ENCODE data around the gene NCAPG.
"Not testable (repeated sequence)": the region's sequence is repeated elsewhere in the genome, so short reads cannot be mapped to it uniquely, and the experiment has no call there.

Gene NCAPG

DNA sequence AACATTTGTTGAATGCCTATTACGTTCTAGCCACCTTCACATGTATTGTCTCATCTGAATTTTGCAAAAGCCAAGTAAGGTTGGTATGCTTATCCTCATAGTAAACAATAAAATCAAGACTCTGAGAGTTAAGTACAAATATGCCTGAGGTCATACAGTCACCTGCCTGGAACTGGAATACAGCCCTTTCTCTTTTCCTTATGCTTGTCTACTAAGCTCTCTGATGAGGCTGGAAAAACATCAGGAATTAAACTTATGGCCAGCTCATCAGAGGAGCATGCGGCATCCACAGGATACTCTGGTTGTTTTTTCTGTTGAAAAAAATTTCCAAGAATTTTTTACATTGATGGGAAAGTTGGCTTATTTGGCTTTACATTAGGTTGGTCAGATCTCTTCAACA is 35.5 kb downstream of the NCAPG start:
- no peak overlapping the region for H3K4me3 ChIP-seq (replicated peaks; ENCODE audit: low read depth, low read length)
- TF ChIP-seq, protein P1, sequence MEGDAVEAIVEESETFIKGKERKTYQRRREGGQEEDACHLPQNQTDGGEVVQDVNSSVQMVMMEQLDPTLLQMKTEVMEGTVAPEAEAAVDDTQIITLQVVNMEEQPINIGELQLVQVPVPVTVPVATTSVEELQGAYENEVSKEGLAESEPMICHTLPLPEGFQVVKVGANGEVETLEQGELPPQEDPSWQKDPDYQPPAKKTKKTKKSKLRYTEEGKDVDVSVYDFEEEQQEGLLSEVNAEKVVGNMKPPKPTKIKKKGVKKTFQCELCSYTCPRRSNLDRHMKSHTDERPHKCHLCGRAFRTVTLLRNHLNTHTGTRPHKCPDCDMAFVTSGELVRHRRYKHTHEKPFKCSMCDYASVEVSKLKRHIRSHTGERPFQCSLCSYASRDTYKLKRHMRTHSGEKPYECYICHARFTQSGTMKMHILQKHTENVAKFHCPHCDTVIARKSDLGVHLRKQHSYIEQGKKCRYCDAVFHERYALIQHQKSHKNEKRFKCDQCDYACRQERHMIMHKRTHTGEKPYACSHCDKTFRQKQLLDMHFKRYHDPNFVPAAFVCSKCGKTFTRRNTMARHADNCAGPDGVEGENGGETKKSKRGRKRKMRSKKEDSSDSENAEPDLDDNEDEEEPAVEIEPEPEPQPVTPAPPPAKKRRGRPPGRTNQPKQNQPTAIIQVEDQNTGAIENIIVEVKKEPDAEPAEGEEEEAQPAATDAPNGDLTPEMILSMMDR (IDR thresholded peaks at IDR 0.05; ENCODE audit: low read depth, low read length, missing control alignments) = no peak
- no peak for DNase-seq (ENCODE audit: extremely low read depth, low read depth)

DNA sequence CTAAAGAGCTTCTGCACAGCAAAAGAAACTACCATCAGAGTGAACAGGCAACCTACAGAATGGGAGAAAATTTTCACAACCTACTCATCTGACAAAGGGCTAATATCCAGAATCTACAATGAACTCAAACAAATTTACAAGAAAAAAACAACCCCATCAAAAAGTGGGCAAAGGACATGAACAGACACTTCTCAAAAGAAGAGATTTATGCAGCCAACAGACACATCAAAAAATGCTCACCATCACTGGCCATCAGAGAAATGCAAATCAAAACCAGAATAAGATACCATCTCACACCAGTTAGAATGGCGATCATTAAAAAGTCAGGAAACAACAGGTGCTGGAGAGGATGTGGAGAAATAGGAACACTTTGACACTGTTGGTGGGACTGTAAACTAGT is 39.5 kb downstream of the NCAPG start:
- DNase-seq (ENCODE audit: extremely low read depth, low read depth); H3K4me3 ChIP-seq (replicated peaks; ENCODE audit: low read depth, low read length): not testable (repeated sequence)

DNA sequence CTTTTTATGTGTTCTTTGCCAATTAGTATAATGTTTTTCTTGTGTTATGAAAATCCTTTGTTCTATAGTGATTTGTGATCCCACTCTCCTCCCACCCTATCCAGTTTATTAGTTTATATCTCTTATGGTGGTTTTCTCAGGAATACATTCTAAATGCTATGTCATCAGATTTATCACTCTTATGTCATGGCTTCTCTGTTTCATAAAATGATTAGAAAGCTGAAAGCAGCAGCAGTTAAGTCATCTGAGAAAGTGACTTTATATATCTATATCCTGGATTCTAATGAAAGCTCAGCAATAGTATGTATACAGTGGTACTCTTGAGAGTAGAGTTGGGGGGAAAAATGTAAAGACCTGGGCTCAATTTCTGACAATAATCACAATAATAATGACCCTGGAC is 41.2 kb downstream of the NCAPG start:
- no peak for DNase-seq (ENCODE audit: extremely low read depth, low read depth)
- H3K4me3 ChIP-seq (replicated peaks; ENCODE audit: low read depth, low read length) = no peak overlapping the region
- TF ChIP-seq, protein P1 (IDR thresholded peaks at IDR 0.05; ENCODE audit: low read depth, low read length, missing control alignments) = no peak

DNA sequence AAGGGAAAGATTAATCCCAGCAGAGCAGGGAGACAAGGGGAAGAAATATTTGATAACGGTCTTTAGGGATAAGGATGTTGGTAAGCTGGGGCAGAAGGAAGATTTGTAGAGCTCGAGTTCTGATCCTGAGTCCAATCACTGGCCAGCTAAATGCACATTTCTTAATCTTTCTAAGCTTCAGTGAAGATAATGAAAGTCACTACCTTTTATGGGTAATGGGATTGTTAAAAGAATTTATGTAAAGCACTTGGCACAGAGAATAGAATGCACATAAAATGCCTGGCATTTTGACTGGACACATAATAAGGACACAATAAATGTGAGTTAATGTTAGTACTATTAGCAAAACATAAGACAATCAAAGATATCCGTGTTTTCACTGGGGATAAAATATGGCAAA is 43.3 kb downstream of the NCAPG start:
- no peak overlapping the region for H3K4me3 ChIP-seq (replicated peaks; ENCODE audit: low read depth, low read length)
- TF ChIP-seq, protein P1 (IDR thresholded peaks at IDR 0.05; ENCODE audit: low read depth, low read length, missing control alignments) = no peak
- no peak for DNase-seq (ENCODE audit: extremely low read depth, low read depth)

DNA sequence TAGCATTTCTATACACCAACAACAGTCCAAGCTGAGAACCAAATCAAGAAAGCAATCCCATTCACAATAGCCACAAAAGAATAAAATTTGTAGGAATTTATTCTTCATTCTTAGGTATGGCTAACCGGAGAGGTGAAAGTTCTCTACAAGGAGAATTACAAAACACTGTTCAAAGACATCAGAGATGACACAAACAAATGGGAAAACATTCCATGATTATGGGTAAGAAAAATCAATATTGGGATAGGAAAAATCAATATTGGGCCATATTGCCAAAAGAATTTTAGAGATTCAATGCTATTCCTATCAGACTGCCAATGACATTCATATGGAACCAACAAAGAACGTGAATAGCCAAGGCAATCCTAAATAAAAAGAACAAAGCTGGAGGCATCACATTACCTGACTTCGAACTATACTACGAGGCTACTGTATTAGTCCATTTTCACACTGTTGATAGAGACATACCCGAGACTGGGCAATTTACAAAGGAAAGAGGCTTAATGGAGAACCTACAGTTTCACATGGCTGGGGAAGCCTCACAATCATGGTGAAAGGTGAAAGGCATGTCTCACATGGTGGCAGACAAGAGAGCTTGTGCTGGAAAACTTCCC is 49.1 kb downstream of the NCAPG start:
- TF ChIP-seq, protein P1 (IDR thresholded peaks at IDR 0.05; ENCODE audit: low read depth, low read length, missing control alignments) = no peak
- no peak for DNase-seq (ENCODE audit: extremely low read depth, low read depth)
- no peak overlapping the region for H3K4me3 ChIP-seq (replicated peaks; ENCODE audit: low read depth, low read length)

DNA sequence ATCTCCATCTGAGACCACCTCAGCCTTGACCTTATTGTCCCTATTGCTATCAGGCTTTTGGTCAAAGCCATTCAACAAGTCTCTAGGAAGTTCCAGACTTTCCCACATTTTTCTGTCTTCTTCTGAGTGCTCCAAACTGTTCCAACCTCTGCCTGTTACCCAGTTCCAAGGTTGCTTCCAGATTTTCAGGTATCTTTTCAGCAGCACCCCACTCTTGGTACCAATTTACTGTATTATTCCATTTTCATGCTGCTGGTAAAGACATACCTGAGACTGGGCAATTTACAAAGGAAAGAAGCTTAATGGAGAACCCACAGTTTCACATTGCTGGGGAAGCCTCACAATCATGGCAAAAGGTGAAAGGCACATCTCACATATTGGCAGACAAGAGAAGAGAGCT is 51.1 kb downstream of the NCAPG start:
- not testable (repeated sequence) for H3K4me3 ChIP-seq (replicated peaks; ENCODE audit: low read depth, low read length)

DNA sequence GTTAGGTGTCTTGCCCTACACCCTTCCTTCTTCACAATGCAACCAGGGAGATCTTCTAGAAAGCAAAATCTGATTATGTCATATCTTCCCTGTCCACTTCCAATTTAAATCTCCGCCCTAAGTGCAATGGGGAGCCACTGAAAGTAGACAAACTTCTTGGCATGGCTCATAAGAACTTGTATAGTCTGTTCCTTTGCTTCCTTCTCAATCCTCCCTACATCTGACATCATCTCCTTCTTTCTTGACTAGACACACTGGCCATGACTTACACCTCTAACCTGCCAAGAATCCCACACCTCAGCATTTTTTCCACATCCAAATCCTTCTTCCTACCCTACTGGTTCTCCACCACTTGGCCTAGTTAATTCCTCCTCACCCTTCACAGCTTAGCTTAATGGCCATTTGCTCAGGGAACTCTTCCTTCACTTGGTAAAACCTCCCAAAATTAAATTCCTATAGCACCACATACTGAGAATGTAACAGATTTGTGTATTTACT is 55.1 kb downstream of the NCAPG start:
- H3K4me3 ChIP-seq (replicated peaks; ENCODE audit: low read depth, low read length) = no peak overlapping the region
- TF ChIP-seq, protein P1 (IDR thresholded peaks at IDR 0.05; ENCODE audit: low read depth, low read length, missing control alignments) = no peak
- DNase-seq (ENCODE audit: extremely low read depth, low read depth) = no peak

More for the DNA sequence above, 51.1 kb downstream of the NCAPG start:
- DNase-seq (ENCODE audit: extremely low read depth, low read depth) = not testable (repeated sequence)

DNA sequence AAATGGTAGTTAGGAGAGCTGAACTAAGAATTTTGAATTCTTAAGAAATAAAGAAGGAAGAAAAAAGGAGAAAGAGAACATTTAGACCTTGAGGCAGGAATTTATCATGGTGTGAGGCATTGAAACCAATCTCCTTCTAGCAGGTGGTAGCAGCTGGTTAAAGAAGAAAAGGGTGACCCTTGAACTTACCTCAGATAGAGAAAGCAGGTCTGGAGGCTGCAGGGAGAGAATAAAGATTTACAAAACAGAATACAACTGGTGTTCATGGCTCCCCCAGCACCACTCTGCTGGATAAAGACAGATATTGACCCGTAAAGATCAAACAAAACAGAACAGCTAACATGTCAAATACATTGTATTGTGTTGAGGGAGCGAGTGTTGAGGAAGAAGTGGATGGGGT is 56.0 kb downstream of the NCAPG start:
- no peak overlapping the region for H3K4me3 ChIP-seq (replicated peaks; ENCODE audit: low read depth, low read length)
- TF ChIP-seq, protein P1 (IDR thresholded peaks at IDR 0.05; ENCODE audit: low read depth, low read length, missing control alignments) = no peak
- no peak for DNase-seq (ENCODE audit: extremely low read depth, low read depth)

Measured in HFF-Myc (cell line).